Hematopoietic multipotent progenitor cell treated with erythropoietin and hydrocortisone succinate and interleukin-3 and kit ligand, for 4 days (in vitro differentiated cells): ENCODE measurements around the gene TMEM208.

Experiments
- DNase-seq: peaks from one replicate; pipeline ENCODE4 v3.0.0-alpha.2; 2015

Gene TMEM208

DNA sequence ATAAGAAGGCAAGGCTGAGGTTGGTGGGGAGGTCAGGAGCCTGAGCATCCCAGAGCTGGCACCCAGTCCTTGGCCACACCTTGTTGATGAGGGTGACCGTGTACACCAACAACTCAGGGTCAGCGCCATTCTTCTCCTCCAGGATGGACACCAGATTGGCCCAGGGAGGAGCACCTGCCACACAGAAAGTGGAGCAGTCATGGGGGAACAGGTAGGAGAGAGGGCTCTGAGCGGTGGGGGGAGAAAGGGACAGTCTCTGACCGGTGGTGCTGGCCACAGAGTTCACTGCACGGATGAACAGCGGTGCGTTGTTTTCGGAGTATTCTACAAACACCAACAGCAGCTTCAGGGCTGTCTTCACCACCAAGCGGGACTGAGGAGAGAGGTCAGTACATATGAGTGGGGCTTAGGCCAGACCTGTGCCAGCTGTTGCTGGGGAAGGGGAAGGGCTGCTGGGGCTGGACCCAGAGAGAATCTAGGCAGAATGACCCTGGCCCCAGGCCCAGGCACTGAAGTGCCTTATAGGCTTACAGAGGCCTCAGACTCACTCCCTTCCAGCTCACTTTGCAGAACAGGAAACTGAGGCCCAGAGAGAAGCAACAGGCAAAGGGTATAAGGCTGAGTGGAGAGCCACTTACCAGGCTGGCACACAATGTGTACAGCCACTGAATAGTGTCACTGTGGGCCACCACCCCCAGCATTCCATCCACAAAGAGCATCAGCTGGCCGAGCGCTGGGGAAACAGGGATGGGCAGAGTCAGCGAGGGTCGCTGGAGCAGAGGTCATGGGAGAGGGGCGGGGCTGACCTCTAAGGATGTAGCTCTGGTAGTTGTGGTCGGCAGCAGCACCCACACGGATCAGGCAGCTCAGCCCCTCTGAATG, 10.7 kb downstream of the TMEM208 start:
- no peak for DNase-seq

GRCh38 chr16:67238278-67238575, 11.3 kb downstream of the TMEM208 start:
- no peak for DNase-seq

GRCh38 chr16:67238806-67239470, 12.0 kb downstream of the TMEM208 start:
- DNase-seq: no peak

- DNase-seq: no peak
Observed at GRCh38 chr16:67240506-67240905, 13.6 kb downstream of the TMEM208 start.

DNA sequence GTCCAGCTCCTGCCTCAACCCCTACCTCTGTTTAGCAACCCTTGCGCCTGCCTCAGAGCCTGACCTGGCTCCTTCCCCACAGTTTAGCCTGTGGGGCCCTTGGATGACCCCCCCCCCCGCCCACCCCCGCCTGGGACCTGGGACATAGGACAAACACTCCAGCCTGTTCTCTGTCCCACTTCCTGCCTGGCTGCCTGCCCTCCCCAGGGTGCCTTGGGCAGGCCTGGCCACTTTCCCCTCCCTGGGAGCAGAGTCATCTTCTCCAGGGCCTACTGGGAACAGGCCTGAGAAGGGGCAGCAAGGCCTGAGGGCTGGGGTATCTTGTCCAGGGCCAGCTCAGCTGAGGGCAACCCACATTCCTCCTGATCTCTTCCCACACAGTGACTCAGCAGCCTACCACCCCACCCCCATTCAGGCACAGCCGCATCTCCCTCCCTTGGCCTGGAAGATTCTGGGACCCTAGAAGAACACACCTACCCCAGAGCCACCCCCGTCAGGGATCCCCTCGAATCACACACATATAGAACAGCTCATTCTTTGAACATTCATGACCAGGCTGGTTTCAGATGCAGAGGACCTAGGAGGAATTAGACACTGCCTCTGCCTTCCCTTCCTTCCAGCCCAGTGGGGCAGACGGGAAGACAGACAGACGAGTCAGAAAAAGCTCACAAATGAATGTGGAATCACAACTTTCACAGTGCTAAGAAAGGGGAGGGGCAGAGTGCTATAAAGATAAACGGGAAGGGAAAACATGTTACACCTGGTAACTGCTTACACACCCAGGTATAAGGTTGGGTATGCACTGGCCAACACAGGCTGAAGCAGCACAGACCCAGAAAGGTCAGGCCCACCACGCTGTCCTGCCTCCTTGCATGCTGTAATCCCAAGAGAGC, 14.3 kb downstream of the TMEM208 start:
- DNase-seq: no peak

GRCh38 chr16:67242138-67242730, 15.3 kb downstream of the TMEM208 start:
- DNase-seq: no peak

DNA sequence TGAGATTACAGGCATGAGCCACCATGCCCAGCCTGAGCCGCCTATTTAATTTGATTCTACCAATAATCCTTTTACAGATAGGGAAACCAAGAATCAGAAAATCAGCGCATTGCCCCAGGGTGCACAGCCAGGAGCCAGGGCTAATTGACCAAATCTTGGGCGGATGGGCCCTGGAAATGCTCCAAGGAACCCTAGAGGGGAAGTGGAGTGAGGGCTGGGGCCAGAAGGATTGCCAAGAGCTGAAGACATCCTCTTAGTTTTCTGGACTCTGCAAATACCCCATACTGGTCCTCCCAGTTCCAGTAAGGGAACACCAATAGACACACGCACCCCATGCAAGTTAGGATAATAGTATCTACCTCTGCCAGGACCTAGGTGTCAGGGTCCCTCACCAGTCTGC, 16.6 kb downstream of the TMEM208 start:
- DNase-seq: no peak

DNA sequence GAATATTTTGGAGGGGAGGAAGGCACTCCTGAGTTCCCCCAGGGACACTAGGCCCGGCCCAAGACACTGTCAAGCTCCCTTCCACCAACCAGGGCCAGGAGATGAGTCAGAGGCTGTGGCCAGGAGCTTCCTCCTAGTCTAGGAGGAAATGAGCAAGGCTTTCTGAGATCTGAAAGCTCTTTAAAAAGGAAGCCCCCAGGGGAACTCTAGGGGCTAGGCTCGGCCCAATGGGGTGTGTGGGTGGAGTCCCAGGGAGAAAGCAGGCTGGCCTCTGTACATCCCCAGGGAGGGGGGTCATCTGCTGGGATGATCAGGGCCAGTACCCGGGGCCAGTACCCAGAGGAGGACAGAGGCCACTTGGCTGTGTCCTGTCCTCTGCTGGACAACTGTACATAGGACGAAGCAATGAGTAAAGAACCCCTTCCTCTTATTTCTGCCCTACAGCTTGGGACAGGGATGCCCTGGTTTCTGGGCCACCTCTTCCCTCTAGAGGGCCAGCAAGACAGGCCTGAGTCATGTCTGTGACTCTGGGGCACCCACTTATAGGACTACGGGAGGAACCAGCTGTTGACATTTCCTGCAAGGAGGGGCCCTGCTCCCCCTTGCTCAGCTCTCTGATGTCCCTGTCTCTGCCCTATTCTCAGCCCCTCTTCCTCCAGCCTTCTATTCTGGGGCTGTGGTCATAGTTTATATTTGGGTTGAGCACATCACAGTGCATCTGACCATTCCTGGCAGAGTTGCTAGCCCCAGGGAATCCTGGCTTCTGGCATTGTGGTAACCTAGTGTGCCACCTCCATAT, 17.7 kb downstream of the TMEM208 start:
- DNase-seq: peak; percentile 95

DNA sequence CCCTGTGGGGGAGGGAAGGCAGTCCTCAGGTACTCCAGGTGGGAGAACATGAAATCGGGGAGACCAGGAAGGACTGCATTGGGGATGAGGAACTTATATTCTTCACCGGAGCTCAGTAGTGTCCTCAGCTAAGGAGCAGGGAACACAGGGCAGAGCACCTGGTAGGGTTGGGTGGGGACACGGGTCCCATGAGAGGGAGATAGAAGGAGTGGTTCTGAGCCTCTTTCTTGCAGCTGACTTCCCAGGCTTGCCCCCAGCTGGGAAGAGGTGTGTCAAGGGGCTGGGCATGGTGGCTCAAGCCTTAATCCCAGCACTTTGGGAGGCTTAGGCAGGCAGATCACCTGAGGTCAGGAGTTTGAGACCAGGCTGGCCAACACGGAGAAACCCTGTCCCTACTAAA, 18.3 kb downstream of the TMEM208 start:
- no peak for DNase-seq

DNA sequence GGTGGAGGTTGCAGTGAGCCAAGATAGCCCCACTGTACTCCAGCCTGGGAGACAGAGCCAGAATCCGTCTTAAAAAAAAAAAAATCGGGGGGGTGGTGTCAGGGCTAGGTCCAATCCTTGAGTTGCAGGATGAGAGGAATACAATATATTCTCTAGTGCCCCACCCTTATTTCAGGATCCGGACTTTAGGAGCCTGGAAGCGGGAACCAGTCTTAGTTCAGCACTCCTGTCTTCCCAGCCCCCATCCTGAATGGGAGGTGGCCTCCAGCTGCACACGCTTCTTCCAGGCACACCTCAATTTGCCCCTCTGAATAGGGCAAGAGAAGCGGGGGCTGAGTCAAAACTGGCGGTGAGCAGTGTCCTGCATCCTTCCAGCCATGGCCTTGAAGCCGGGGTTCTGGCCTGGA, 18.7 kb downstream of the TMEM208 start:
- DNase-seq: no peak

DNA sequence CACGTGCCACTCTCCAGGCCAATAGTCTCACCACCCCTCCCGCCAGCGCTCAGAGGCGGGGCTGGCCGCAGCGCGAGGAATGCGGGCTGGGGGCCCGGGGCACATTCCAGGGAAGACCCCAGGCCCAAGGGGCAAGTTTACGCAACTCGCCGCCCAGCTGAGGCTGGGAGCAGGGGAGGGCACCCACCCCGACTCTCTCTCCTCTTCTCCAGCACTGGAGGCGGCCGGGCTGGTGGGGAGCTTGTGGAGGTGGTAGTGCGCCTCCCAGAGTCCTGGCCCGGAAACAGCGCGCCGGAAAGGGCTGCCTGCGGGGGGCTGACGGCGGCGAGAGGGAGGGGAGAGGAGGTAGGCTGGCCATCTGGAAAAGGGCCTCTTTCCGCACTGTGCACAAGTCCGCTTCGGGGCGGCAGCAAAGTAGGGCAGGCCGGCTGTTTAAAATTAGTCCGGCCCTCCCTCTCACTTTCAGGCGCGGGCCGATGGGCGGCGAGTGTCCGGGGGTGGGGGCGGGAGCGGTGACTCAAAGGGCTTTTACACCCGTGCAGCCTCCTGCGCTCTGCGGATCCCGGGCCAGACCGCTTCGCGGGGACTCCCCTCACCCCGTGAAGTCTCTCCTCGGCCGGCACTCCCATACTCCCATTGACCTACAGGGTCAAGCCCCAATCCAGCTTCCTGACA, 19.3 kb downstream of the TMEM208 start:
- DNase-seq: peak; percentile 91

DNA sequence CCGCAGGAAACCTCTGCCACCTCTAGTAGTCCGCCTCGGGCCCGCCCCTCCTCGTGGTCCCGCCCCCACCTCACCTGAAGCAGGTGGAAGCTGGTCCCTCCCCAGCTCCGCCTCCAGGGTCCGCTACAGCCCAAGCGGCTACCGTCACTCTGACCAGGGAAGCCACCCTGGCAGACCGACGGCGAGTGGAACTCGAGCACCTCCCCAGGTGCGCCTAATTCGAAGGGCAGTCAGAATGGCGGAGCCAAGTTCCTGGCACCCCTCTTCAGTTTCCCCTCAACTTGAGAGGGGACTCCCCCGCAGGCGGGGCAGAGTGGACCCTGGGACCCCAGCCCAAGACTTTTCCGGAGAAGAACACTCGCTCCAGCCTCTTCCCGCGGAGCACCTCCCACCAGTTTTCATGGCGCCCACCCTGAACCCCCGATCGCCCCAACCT, 19.8 kb downstream of the TMEM208 start:
- peak; percentile 36 for DNase-seq

GRCh38 chr16:67247192-67248072, 20.5 kb downstream of the TMEM208 start, which contains the start of gene FHOD1:
Gene FHOD1 (minus strand): TSS chr16:67247481. CDS start chr16:67247410, 71 bp downstream.
- peak; percentile 99 for DNase-seq

- DNase-seq: no peak
Observed at GRCh38 chr16:67248073-67248400, 21.1 kb downstream of the TMEM208 start.

- DNase-seq: peak; percentile 39
Observed at GRCh38 chr16:67248401-67249177, 21.7 kb downstream of the TMEM208 start, which contains the start of gene SLC9A5. Gene SLC9A5 (plus strand): TSS chr16:67248979. CDS start chr16:67249015, 36 bp downstream.

GRCh38 chr16:67249178-67250044, 22.5 kb downstream of the TMEM208 start:
- DNase-seq: no peak

DNA sequence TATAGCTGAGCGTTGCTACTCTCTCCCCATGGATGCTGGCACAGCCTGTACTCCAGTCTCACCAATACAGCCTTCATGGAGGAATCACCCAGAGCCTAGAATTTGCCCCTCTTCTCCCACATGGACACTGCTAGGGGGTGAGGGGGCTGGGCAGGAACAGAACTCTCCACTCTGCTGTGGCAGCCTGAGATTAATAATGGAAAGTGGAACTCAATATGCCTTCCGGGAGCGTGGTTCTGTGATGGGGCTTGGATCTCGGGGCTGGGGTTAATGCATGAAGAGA, 23.1 kb downstream of the TMEM208 start:
- DNase-seq: no peak

DNA sequence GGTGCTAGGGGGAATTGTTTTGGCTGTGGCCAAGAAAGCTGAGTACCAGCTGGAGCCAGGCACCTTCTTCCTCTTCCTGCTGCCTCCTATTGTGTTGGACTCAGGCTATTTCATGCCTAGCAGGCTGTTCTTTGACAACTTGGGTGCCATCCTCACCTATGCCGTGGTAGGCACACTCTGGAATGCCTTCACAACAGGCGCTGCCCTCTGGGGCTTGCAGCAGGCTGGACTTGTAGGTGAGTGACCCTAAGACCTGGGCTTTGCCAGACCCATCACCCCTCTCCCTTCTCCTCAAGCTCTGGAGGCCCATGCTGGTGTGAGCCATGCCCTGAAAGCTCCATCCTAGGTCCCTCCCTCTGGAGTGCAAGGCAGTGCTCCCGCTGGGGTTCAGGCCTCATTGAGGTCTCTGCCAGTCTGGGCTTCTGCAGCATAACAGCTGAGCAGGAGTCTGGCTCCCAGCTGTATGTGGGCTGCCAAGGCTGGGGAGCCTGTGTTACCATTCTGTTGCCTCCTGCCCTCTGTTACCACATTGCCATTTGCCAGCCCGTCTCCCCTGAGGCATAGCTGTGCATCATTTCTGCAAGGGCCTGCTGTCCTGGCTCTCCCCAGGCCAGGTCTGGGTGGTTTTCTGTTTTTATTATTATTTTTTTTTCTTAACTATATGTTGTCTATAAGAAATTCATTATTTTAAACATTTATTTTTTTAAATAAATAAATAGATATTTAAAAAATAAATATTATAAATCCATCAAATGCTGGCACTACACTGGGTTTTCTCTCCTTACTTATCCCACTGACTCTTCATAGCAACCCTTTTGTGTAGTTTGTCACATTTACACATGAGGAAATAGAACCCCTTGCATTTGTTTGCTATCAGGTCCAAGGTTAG, 25.9 kb downstream of the TMEM208 start:
- no peak for DNase-seq
